Spleen (tissue), 11 donors: ENCODE results near the gene TRIO. TPM values are rescaled to one million over a fixed set of nuclear protein-coding genes. Genes with fewer than 3 reads are reported as not detected.

Source experiments
- DNase-seq: peaks from one replicate; pipeline ENCODE4 v3.0.0-alpha.2; 2020
- H3K27ac ChIP-seq, 8 donors: fragments of 200-600 bp; sonication (generic) in 7 of 8; 1 replicate in 4 of 8; 2 replicates in 4 of 8; pipeline versions ENCODE4 v1.5.0 to v1.8.0; 2016 to 2021; ENCODE audit warnings: inconsistent platforms in 4 of 8, mild to moderate bottlenecking in 4 of 8, moderate library complexity in 1 of 8
- H3K27me3 ChIP-seq, 7 donors: fragments of 200-600 bp; sonication (generic) in 6 of 7; replicated peaks in 1 of 7; 1 replicate in 4 of 7; 2 replicates in 3 of 7; pipeline versions ENCODE4 v1.5.0 to v1.8.0; 2016 to 2021; ENCODE audit warnings: inconsistent platforms in 3 of 7, mild to moderate bottlenecking in 1 of 7
- H3K36me3 ChIP-seq, 6 donors: fragments of 200-600 bp; sonication (generic) in 5 of 6; 1 replicate in 4 of 6; 2 replicates in 2 of 6; pipeline versions ENCODE4 v1.5.0 to v1.8.0; 2016 to 2021; ENCODE audit warnings: inconsistent platforms in 2 of 6
- H3K4me1 ChIP-seq, 6 donors: fragments of 200-600 bp; sonication (generic) in 5 of 6; 1 replicate in 3 of 6; 2 replicates in 3 of 6; pipeline versions ENCODE4 v1.5.0 to v1.8.0; 2016 to 2021; ENCODE audit warnings: inconsistent platforms in 3 of 6
- H3K4me3 ChIP-seq, 8 donors: fragments of 200-600 bp; sonication (generic) in 7 of 8; 1 replicate in 4 of 8; 2 replicates in 4 of 8; pipeline versions ENCODE4 v1.5.0 to v1.8.0; 2016 to 2021; ENCODE audit warnings: inconsistent platforms in 4 of 8, mild to moderate bottlenecking in 4 of 8, moderate library complexity in 2 of 8
- H3K9me3 ChIP-seq, 8 donors: fragments of 200-600 bp; sonication (generic) in 7 of 8; 1 replicate in 4 of 8; 2 replicates in 4 of 8; pipeline versions ENCODE4 v1.5.0 to v1.8.0; 2016 to 2021; ENCODE audit warnings: inconsistent platforms in 4 of 8
- CTCF ChIP-seq, 11 experiments: fragments of 200-600 bp in 7 of 11; fragments of 450-650 bp in 4 of 11; sonication (generic) in 4 of 11; IDR thresholded peaks in 8 of 11; conservative IDR thresholded peaks in 3 of 11; 1 replicate in 7 of 11; 2 replicates in 4 of 11; pipeline versions ENCODE4 v1.4.0 to v1.8.0; 2016 to 2021; ENCODE audit warnings: antibody characterized with exemption in 11 of 11, inconsistent platforms in 4 of 11, mild to moderate bottlenecking in 1 of 11
- POLR2A ChIP-seq, 3 donors: fragments of 450-650 bp; IDR thresholded peaks; one replicate each; pipeline ENCODE4 v1.5.1; 2017; ENCODE audit warnings: antibody characterized with exemption in 3 of 3, mild to moderate bottlenecking in 1 of 3
- POLR2AphosphoS5 ChIP-seq, 3 donors: sonication (generic); formaldehyde crosslinking; IDR thresholded peaks; one replicate each; pipeline ENCODE4 v1.5.1; 2017; ENCODE audit warnings: antibody characterized with exemption in 3 of 3
- WGBS, 5 donors: extraction: QIAGEN DNeasy Blood & Tissue Kit in 3 of 5; methylation state at CpG; one replicate each; pipeline versions ENCODE4 v1.1.5 to v1.1.7; 2013 to 2018; 5-methylcytosine and 5-hydroxymethylcytosine counted together
- intact Hi-C: fragments of 100-400 bp; cut with DNase I; formaldehyde crosslinking; loops from one replicate; pipeline ENCODE4 v1.15.0; 2023; ENCODE audit warnings: low total_unique reads
- polyA plus RNA-seq, 3 donors: library from polyadenylated mRNA; stranded (reverse); fragments of 200-250 nt; gene quantifications; one replicate each; pipeline ENCODE4 v1.2.1, GENCODE V29; 2013
- total RNA-seq, 7 donors: library from RNA; depleted of rRNA in 3 of 7; stranded (reverse); fragments of >200 nt in 3 of 7; fragmentation: NEBNext Ultra II Directional in 4 of 7; extraction: Animal tissue kit (Norgen Biotek cat#: 25700) in 4 of 7; gene quantifications; one replicate each; pipeline versions ENCODE4 v1.1.0 to v1.2.1, GENCODE V29; 2016 to 2021
- donor health status: healthy with polysubstance abuse.
- donor health status: DM: no; HTN: no; CAD: no; lungs with moderate emphysema.
- donor health status: DM: no; HTN: no; CAD: no.
- donor health status: Bipolar disorder and iron deficiency.
- donor health status: healthy.
- donor health status: DM: no; HTN: no; CAD: no.
- donor health status: DM: yes; HTN: yes; CAD: no.

Gene TRIO
- total and polyA plus RNA-seq, 10 donors = 21.5 to 280 (median 190) TPM

GRCh38 chr5:14247054-14247386, 103.9 kb downstream of the TRIO start:
- H3K4me1 ChIP-seq = peaks cover 5 to 63% (median 35%) of the 10 kb centered on the region in 6 donors
- H3K9me3 ChIP-seq = no peaks in the 10 kb centered on the region
- H3K27ac ChIP-seq = no peak overlapping the region
- intact Hi-C loops = no loop called here
- no peaks in the 10 kb centered on the region for H3K36me3 ChIP-seq
- no peak for DNase-seq
- no peaks in the 10 kb centered on the region for H3K27me3 ChIP-seq
- no peak for TF ChIP-seq CTCF (IDR thresholded peaks at IDR 0.05 in 8 of 11, conservative IDR thresholded peaks at IDR 0.05 in 3 of 11)
- TF ChIP-seq POLR2AphosphoS5 (IDR thresholded peaks at IDR 0.05) = no peak
- no peak for TF ChIP-seq POLR2A (IDR thresholded peaks at IDR 0.05)
- H3K4me3 ChIP-seq = no peak overlapping the region
- 60 to 73% (median 63%) methylated on average over 4 of the region's 4 CpGs for WGBS, 5 donors

- peaks cover 0 to 10% (median 0%) of the 10 kb centered on the region in 8 donors for H3K9me3 ChIP-seq
- H3K27ac ChIP-seq = peak overlapping the region in 1 of 8 donors; percentile 65
- intact Hi-C loops = no loop called here
- 79 to 91% (median 88%) methylated on average over 6 of the region's 6 CpGs for WGBS, 5 donors
- TF ChIP-seq POLR2AphosphoS5 (IDR thresholded peaks at IDR 0.05) = no peak
- no peak for TF ChIP-seq CTCF (IDR thresholded peaks at IDR 0.05 in 8 of 11, conservative IDR thresholded peaks at IDR 0.05 in 3 of 11)
- TF ChIP-seq POLR2A (IDR thresholded peaks at IDR 0.05) = no peak
- H3K36me3 ChIP-seq = no peaks in the 10 kb centered on the region
- no peak overlapping the region for H3K4me3 ChIP-seq
- no peaks in the 10 kb centered on the region for H3K27me3 ChIP-seq
- peaks cover 5 to 76% (median 38%) of the 10 kb centered on the region in 6 donors for H3K4me1 ChIP-seq
- DNase-seq = no peak
Observed at GRCh38 chr5:14249258-14250082, 106.3 kb downstream of the TRIO start.

GRCh38 chr5:14250084-14250695, 107.0 kb downstream of the TRIO start:
- peak overlapping the region in 5 of 8 donors; percentile 22 to 65 (median 39) for H3K27ac ChIP-seq
- intact Hi-C loops = no loop called here

More at GRCh38 chr5:14250084-14250695, 107.0 kb downstream of the TRIO start:
- H3K9me3 ChIP-seq = peaks cover 0 to 17% (median 3%) of the 10 kb centered on the region in 8 donors
- H3K27me3 ChIP-seq = no peaks in the 10 kb centered on the region
- H3K4me3 ChIP-seq = no peak overlapping the region
- 58 to 68% (median 63%) methylated on average over 11 to 16 of the region's 16 CpGs for WGBS, 5 donors
- H3K4me1 ChIP-seq = peaks cover 5 to 76% (median 35%) of the 10 kb centered on the region in 6 donors
- H3K36me3 ChIP-seq = no peaks in the 10 kb centered on the region
- DNase-seq = no peak
- peak in 1 of 3 donors; percentile 33 for TF ChIP-seq POLR2AphosphoS5 (IDR thresholded peaks at IDR 0.05)
- no peak for TF ChIP-seq CTCF (IDR thresholded peaks at IDR 0.05 in 8 of 11, conservative IDR thresholded peaks at IDR 0.05 in 3 of 11)
